HepG2 (cell line): ENCODE data around the gene SDK1. TPM values are rescaled to one million over a fixed set of nuclear protein-coding genes. Genes with fewer than 3 reads are reported as not detected.

Source experiments
- ATAC-seq: fragments of 200-7000 bp; cut with Tn5 transposase; 3 replicates; pipeline ENCODE4 v1.9.1; 2020; ENCODE audit warnings: mild to moderate bottlenecking, moderate library complexity
- BruUV-seq: library from RNA; stranded (reverse); fragments of 400-500 nt; replicated peaks from 2 replicates; lab custom pipeline; 2021; lab: Mats Ljungman, UMichigan
- CTCF ChIA-PET: fragments of 300-600 bp; formaldehyde crosslinking; extraction: SDS; loops from one replicate; lab custom pipeline; 2021; ENCODE audit warnings: low total read pairs, inconsistent platforms, low intra/inter-chr PET ratio; lab: Yijun Ruan, JAX
- POLR2A ChIA-PET: fragments of 350-600 bp; sonication (Branson Sonifier 250); formaldehyde crosslinking; loops from one replicate; lab custom pipeline; 2020; ENCODE audit warnings: antibody characterized with exemption, inconsistent platforms; lab: Yijun Ruan, JAX
- DNase-seq: peaks from one replicate; pipeline ENCODE4 v3.0.0-alpha.2; 2015; ENCODE audit warnings: low spot score
- FAIRE-seq: peaks from 3 replicates; lab custom pipeline; 2011; peaks lifted over from hg19 to GRCh38; lab: Jason Lieb, UNC
- H2AFZ ChIP-seq: one replicate; pipeline ENCODE4 v1.6.1; 2011; ENCODE audit warnings: low read length, inconsistent platforms
- H3K27ac ChIP-seq: fragments of 300-600 bp; 3 replicates; pipeline ENCODE4 v1.8.0; 2011; ENCODE audit warnings: mixed run types, mild to moderate bottlenecking, mixed read lengths, low read length, inconsistent platforms; ENCODE audit not compliant: insufficient read depth; ENCODE audit errors: extremely low read length
- H3K27me3 ChIP-seq, 2 experiments: fragments of 200-600 bp in 1 of 2; 2 replicates in 1 of 2; 3 replicates in 1 of 2; pipeline versions ENCODE4 v1.6.0 to v1.8.0; 2011; ENCODE audit warnings: low read length in 2 of 2, mild to moderate bottlenecking in 2 of 2, moderate library complexity in 2 of 2, inconsistent platforms in 1 of 2; ENCODE audit not compliant: insufficient read depth in 2 of 2, control insufficient read depth in 1 of 2
- H3K36me3 ChIP-seq, 2 experiments: fragments of 200-600 bp in 1 of 2; replicated peaks in 1 of 2; 2 replicates in 1 of 2; 3 replicates in 1 of 2; pipeline versions ENCODE4 v1.5.1 to v1.8.0; 2011; ENCODE audit warnings: low read length in 2 of 2, inconsistent platforms in 1 of 2; ENCODE audit not compliant: insufficient read depth in 2 of 2, control insufficient read depth in 1 of 2
- H3K4me1 ChIP-seq: 2 replicates; pipeline ENCODE4 v1.5.1; 2012; ENCODE audit warnings: low read length, inconsistent platforms; ENCODE audit not compliant: insufficient read depth
- H3K4me2 ChIP-seq: 2 replicates; pipeline ENCODE4 v1.6.0; 2011; ENCODE audit warnings: low read depth, low read length, inconsistent platforms
- H3K4me3 ChIP-seq, 3 experiments: fragments of 200-600 bp in 1 of 3; sonication (generic), shearing (Covaris generic) in 1 of 3; replicated peaks in 1 of 3; 2 replicates each; pipeline ENCODE4 v1.5.1; 2011 to 2016; ENCODE audit warnings: low read length in 3 of 3, inconsistent platforms in 2 of 3, low read depth in 2 of 3, mild to moderate bottlenecking in 2 of 3, control low read depth in 1 of 3, mixed read lengths in 1 of 3; ENCODE audit not compliant: insufficient read depth in 1 of 3
- H3K79me2 ChIP-seq: one replicate; pipeline ENCODE4 v1.6.1; 2011; ENCODE audit warnings: low read length, inconsistent platforms; ENCODE audit not compliant: insufficient read depth
- H3K9ac ChIP-seq: 2 replicates; pipeline ENCODE4 v1.6.0; 2011; ENCODE audit warnings: mild to moderate bottlenecking, low read depth, low read length, inconsistent platforms; ENCODE audit not compliant: insufficient read depth
- H3K9me3 ChIP-seq: 2 replicates; pipeline ENCODE4 v1.5.1; 2012; ENCODE audit warnings: mild to moderate bottlenecking, low read length
- H4K20me1 ChIP-seq: 2 replicates; pipeline ENCODE4 v1.6.0; 2011; ENCODE audit warnings: inconsistent platforms, mild to moderate bottlenecking, low read length, moderate library complexity; ENCODE audit not compliant: insufficient read depth
- IKZF1 ChIP-seq: fragments of 450-650 bp; IDR thresholded peaks from 2 replicates; pipeline ENCODE4 v1.7.1; 2016
- MAF1 ChIP-seq: sonication (generic); formaldehyde crosslinking; IDR thresholded peaks from 2 replicates; pipeline ENCODE4 v1.5.0; 2020; ENCODE audit warnings: missing genetic modification reagents, borderline replicate concordance
- RARA ChIP-seq: IDR thresholded peaks from 2 replicates; pipeline ENCODE4 v1.6.1; 2016; ENCODE audit warnings: missing genetic modification reagents, missing compliant biosample characterization
- SMAD3 ChIP-seq: sonication (generic); formaldehyde crosslinking; IDR thresholded peaks from 2 replicates; pipeline ENCODE4 v1.4.0; 2020; ENCODE audit warnings: missing genetic modification reagents
- ZNF17 ChIP-seq: sonication (generic); formaldehyde crosslinking; IDR thresholded peaks from 2 replicates; pipeline ENCODE4 v1.5.0; 2020; ENCODE audit warnings: mild to moderate bottlenecking, missing genetic modification reagents
- ZNF350 ChIP-seq: sonication (generic); formaldehyde crosslinking; IDR thresholded peaks from 2 replicates; pipeline ENCODE4 v1.4.0; 2020; ENCODE audit warnings: mild to moderate bottlenecking, low read depth, missing genetic modification reagents, borderline replicate concordance
- ZSCAN21 ChIP-seq: sonication (generic); formaldehyde crosslinking; IDR thresholded peaks from 2 replicates; pipeline ENCODE4 v1.8.0; 2022; ENCODE audit warnings: mild to moderate bottlenecking, missing genetic modification reagents, moderate library complexity, borderline replicate concordance
- WGBS: methylation state at CpG from one replicate; pipeline ENCODE4 v1.1.6; 2017; ENCODE audit warnings: low lambda C conversion rate; 5-methylcytosine and 5-hydroxymethylcytosine counted together
- in situ Hi-C: cut with HindIII; loops from 2 replicates; pipeline ENCODE4 v1.10.0; 2017; ENCODE audit warnings: low pct_unique_long_range_greater_than_20kb; ENCODE audit not compliant: extremely low pct_ligation_motif_present
- intact Hi-C: fragments of 100-400 bp; cut with micrococcal nuclease; formaldehyde crosslinking; loops from one replicate; pipeline ENCODE4 v1.10.0; 2022; ENCODE audit not compliant: unreplicated experiment
- polyA plus RNA-seq, 8 experiments: library from polyadenylated mRNA; depleted of rRNA in 3 of 8; stranded (reverse) in 7 of 8; unstranded in 1 of 8; fragments of >200 nt; fragmentation: Illumina TruSeq in 4 of 8; extraction: Trizol in 4 of 8; gene quantifications; 2 replicates each; pipeline versions ENCODE4 v1.2.1 to v1.2.3, GENCODE V29; 2011 to 2016; ENCODE audit warnings: low read depth in 4 of 8, missing spikeins in 1 of 8, mixed read lengths in 1 of 8; ENCODE audit not compliant: insufficient read depth in 1 of 8
- total RNA-seq, 5 experiments: library from RNA; depleted of rRNA; stranded (reverse); fragments of >200 nt; fragmentation: Illumina TruSeq; extraction: Trizol; gene quantifications; 2 replicates each; pipeline ENCODE4 v1.2.3, GENCODE V29; 2016; ENCODE audit warnings: low read depth in 1 of 5
- TF ChIP-seq, protein P1 (sequence below): sonication (generic); formaldehyde crosslinking; IDR thresholded peaks from 2 replicates; pipeline ENCODE4 v1.5.0; 2020; ENCODE audit warnings: mild to moderate bottlenecking, missing genetic modification reagents, moderate library complexity
- TF ChIP-seq, protein P2 (sequence below): sonication (generic); formaldehyde crosslinking; IDR thresholded peaks from 2 replicates; pipeline ENCODE4 v1.5.0; 2020; ENCODE audit warnings: mild to moderate bottlenecking, low read depth, missing genetic modification reagents, borderline replicate concordance

Gene SDK1
- total and polyA plus RNA-seq, 2 of the 13 experiments (the other 11 are each of a cell fraction or from before 2014, with no cell fraction given): 0.35 to 2.4 TPM

DNA sequence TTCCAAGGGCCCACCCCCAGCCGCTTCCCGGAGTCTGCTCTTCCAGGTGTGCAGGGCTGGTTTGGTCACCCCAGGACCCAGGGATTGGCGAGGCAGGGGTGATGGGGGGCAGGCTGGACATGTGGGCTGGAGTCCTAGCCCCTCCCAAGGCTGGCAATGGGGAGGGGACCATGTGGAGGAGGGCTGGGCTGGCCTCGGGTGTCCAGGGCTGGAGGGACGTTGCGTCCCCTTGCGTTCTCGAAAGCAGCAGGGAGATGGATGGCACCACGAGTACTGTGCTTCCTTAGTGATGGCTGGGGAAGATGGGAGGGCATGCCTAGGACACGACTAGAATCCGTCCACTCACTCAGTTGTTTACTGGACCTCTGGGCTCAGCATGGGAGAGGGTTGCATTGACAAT lies 848.6 kb downstream of the SDK1 start:
- no peak overlapping the region for H3K4me3 ChIP-seq
- no peaks in the 10 kb centered on the region for H3K36me3 ChIP-seq
- no peaks in the 10 kb centered on the region for H3K79me2 ChIP-seq
- BruUV-seq: no TSS peak
- ATAC-seq: no peak
- no peak overlapping the region for H3K9ac ChIP-seq
- no peak overlapping the region for H3K27ac ChIP-seq
- FAIRE-seq: no peak
- TF ChIP-seq IKZF1 (no peak), ZSCAN21 (CRISPR knock-in tag) (no peak), ZNF17 (CRISPR knock-in tag) (no peak), SMAD3 (CRISPR knock-in tag) (no peak), ZNF350 (CRISPR knock-in tag) (no peak), RARA (CRISPR knock-in tag) (no peak), MAF1 (CRISPR knock-in tag) (no peak)
- TF ChIP-seq, protein P1, sequence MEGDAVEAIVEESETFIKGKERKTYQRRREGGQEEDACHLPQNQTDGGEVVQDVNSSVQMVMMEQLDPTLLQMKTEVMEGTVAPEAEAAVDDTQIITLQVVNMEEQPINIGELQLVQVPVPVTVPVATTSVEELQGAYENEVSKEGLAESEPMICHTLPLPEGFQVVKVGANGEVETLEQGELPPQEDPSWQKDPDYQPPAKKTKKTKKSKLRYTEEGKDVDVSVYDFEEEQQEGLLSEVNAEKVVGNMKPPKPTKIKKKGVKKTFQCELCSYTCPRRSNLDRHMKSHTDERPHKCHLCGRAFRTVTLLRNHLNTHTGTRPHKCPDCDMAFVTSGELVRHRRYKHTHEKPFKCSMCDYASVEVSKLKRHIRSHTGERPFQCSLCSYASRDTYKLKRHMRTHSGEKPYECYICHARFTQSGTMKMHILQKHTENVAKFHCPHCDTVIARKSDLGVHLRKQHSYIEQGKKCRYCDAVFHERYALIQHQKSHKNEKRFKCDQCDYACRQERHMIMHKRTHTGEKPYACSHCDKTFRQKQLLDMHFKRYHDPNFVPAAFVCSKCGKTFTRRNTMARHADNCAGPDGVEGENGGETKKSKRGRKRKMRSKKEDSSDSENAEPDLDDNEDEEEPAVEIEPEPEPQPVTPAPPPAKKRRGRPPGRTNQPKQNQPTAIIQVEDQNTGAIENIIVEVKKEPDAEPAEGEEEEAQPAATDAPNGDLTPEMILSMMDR (CRISPR knock-in tag): no peak
- TF ChIP-seq, protein P2, sequence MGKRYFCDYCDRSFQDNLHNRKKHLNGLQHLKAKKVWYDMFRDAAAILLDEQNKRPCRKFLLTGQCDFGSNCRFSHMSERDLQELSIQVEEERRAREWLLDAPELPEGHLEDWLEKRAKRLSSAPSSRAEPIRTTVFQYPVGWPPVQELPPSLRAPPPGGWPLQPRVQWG: no peak
- H4K20me1 ChIP-seq: no peaks in the 10 kb centered on the region
- H3K27me3 ChIP-seq: no peaks in the 10 kb centered on the region
- no peaks in the 10 kb centered on the region for H3K9me3 ChIP-seq
- WGBS: 89% methylated on average over 3 of the region's 11 CpGs
- no peak overlapping the region for H2AFZ ChIP-seq
- ChIA-PET CTCF (no interaction called here), POLR2A (no interaction called here)
- H3K4me2 ChIP-seq: no peak overlapping the region
- intact Hi-C loops (no loop called here), in situ Hi-C loops (no loop called here)
- peaks cover 20% of the 10 kb centered on the region for H3K4me1 ChIP-seq
- DNase-seq: no peak
